ENCODE data around the gene SCYGR4.
"Not testable (repeated sequence)": the region's sequence is repeated elsewhere in the genome, so short reads cannot be mapped to it uniquely, and the experiment has no call there.

The SCYGR4 gene

GRCh38 chr2:227614740-227615139, 2.6 kb upstream of the SCYGR4 start, which contains the start of gene SCYGR3:
Gene SCYGR3 (minus strand): TSS chr2:227614840. CDS start chr2:227614840, 0 bp downstream.
- DNase-seq: no peak

- DNase-seq: no peak
Measured at GRCh38 chr2:227615181-227615580, 2.1 kb upstream of the SCYGR4 start.

GRCh38 chr2:227615906-227616305, 1.4 kb upstream of the SCYGR4 start:
- no peak for DNase-seq

GRCh38 chr2:227616631-227617030, 667 bp upstream of the SCYGR4 start:
- DNase-seq: no peak

- no peak for DNase-seq
Measured at GRCh38 chr2:227623226-227623625, 5.9 kb downstream of the SCYGR4 start.

GRCh38 chr2:227625420-227625819, 8.1 kb downstream of the SCYGR4 start:
- no peak for DNase-seq

GRCh38 chr2:227626580-227627151, 9.4 kb downstream of the SCYGR4 start:
- no peak for DNase-seq

GRCh38 chr2:227627769-227628168, 10.5 kb downstream of the SCYGR4 start:
- DNase-seq: peak; percentile 70

- no peak for DNase-seq
Measured at GRCh38 chr2:227629435-227629834, 12.1 kb downstream of the SCYGR4 start.

- DNase-seq: no peak
Measured at GRCh38 chr2:227630322-227630721, 13.0 kb downstream of the SCYGR4 start.

- no peak for DNase-seq
Measured at GRCh38 chr2:227632827-227633226, 15.5 kb downstream of the SCYGR4 start.

- no peak for DNase-seq
Measured at GRCh38 chr2:227634201-227634600, 16.9 kb downstream of the SCYGR4 start.

- DNase-seq: no peak
Measured at GRCh38 chr2:227642656-227643055, 25.4 kb downstream of the SCYGR4 start.

GRCh38 chr2:227643990-227644551, 26.8 kb downstream of the SCYGR4 start:
- DNase-seq: no peak

- no peak for DNase-seq
Measured at GRCh38 chr2:227653419-227653818, 36.1 kb downstream of the SCYGR4 start.

- DNase-seq: no peak
Measured at GRCh38 chr2:227654426-227654825, 37.1 kb downstream of the SCYGR4 start.

GRCh38 chr2:227655454-227655853, 38.2 kb downstream of the SCYGR4 start:
- peak; percentile 25 for DNase-seq

- DNase-seq: no peak
Measured at GRCh38 chr2:227657199-227657845, 40.0 kb downstream of the SCYGR4 start.

- DNase-seq: no peak
Measured at GRCh38 chr2:227661025-227661649, 43.8 kb downstream of the SCYGR4 start.

- DNase-seq: no peak
Measured at GRCh38 chr2:227661827-227662226, 44.5 kb downstream of the SCYGR4 start.

- no peak for DNase-seq
Measured at GRCh38 chr2:227665189-227665940, 48.1 kb downstream of the SCYGR4 start.

- DNase-seq: not testable (repeated sequence)
Measured at GRCh38 chr2:227666631-227667170, 49.4 kb downstream of the SCYGR4 start, which contains the start of gene SCYGR5. Gene SCYGR5 (plus strand): TSS chr2:227666804. CDS start chr2:227666804, 0 bp downstream.
